Glutamatergic neuron (in vitro differentiated cells): ENCODE data around the gene GRIA3. TPM values are rescaled to one million over a fixed set of nuclear protein-coding genes. Genes with fewer than 3 reads are reported as not detected.

Experiments used
- DNase-seq: peaks from one replicate; pipeline ENCODE4 v3.0.0; 2022
- H3K27ac Mint-ChIP-seq: one replicate; pipeline ENCODE4 v1.8.0; 2020; ENCODE audit warnings: mild to moderate bottlenecking, mixed read lengths, inconsistent platforms; ENCODE audit not compliant: unreplicated experiment
- H3K27me3 Mint-ChIP-seq: one replicate; pipeline ENCODE4 v1.8.0; 2020; ENCODE audit warnings: mild to moderate bottlenecking, moderate library complexity, mixed read lengths, inconsistent platforms; ENCODE audit not compliant: unreplicated experiment
- H3K36me3 Mint-ChIP-seq: one replicate; pipeline ENCODE4 v1.8.0; 2020; ENCODE audit warnings: mild to moderate bottlenecking, mixed read lengths, inconsistent platforms; ENCODE audit not compliant: unreplicated experiment
- H3K4me1 Mint-ChIP-seq: one replicate; pipeline ENCODE4 v1.8.0; 2020; ENCODE audit warnings: mild to moderate bottlenecking, low read depth, mixed read lengths, inconsistent platforms; ENCODE audit not compliant: unreplicated experiment
- H3K4me3 Mint-ChIP-seq: one replicate; pipeline ENCODE4 v1.8.0; 2020; ENCODE audit warnings: mild to moderate bottlenecking, mixed read lengths, inconsistent platforms; ENCODE audit not compliant: unreplicated experiment
- H3K9me3 Mint-ChIP-seq: one replicate; pipeline ENCODE4 v1.8.0; 2020; ENCODE audit warnings: mild to moderate bottlenecking, moderate library complexity, mixed read lengths, inconsistent platforms; ENCODE audit not compliant: unreplicated experiment
- CTCF ChIP-seq: fragments of 200-600 bp; sonication (generic); IDR thresholded peaks from one replicate; pipeline ENCODE4 v1.5.0; 2021; ENCODE audit not compliant: partially characterized antibody, unreplicated experiment
- total RNA-seq: library from RNA; stranded (reverse); fragmentation: NEBNext Ultra II Directional; extraction: Animal tissue kit (Norgen Biotek cat#: 25700); gene quantifications from one replicate; pipeline ENCODE4 v1.2.1, GENCODE V29; 2021; ENCODE audit not compliant: unreplicated experiment

The GRIA3 gene
- total RNA-seq, 1 donor from 2014 or later: 9.7 TPM

- Mint-ChIP-seq H3K36me3 (no peaks in the 10 kb centered on the region), H3K4me3 (no peak overlapping the region), H3K9me3 (no peaks in the 10 kb centered on the region), H3K4me1 (no peaks in the 10 kb centered on the region), H3K27ac (no peak overlapping the region), H3K27me3 (peaks cover 1% of the 10 kb centered on the region)
- no peak for DNase-seq
- no peak for TF ChIP-seq CTCF
Observed at GRCh38 chrX:123217077-123217476, 33.0 kb downstream of the GRIA3 start.

- no peak for DNase-seq
- TF ChIP-seq CTCF: no peak
- peaks cover 2% of the 10 kb centered on the region for H3K27me3 Mint-ChIP-seq
- no peaks in the 10 kb centered on the region for H3K9me3 Mint-ChIP-seq
- H3K27ac Mint-ChIP-seq: no peak overlapping the region
- H3K4me3 Mint-ChIP-seq: no peak overlapping the region
- H3K4me1 Mint-ChIP-seq: no peaks in the 10 kb centered on the region
- no peaks in the 10 kb centered on the region for H3K36me3 Mint-ChIP-seq
Observed at GRCh38 chrX:123217728-123218127, 33.6 kb downstream of the GRIA3 start.

GRCh38 chrX:123219916-123220315 lies 35.8 kb downstream of the GRIA3 start:
- Mint-ChIP-seq H3K36me3 (no peaks in the 10 kb centered on the region), H3K27ac (no peak overlapping the region), H3K4me3 (no peak overlapping the region), H3K4me1 (no peaks in the 10 kb centered on the region), H3K27me3 (peaks cover 2% of the 10 kb centered on the region), H3K9me3 (no peaks in the 10 kb centered on the region)
- DNase-seq: no peak
- no peak for TF ChIP-seq CTCF

GRCh38 chrX:123222920-123223319 lies 38.8 kb downstream of the GRIA3 start:
- no peak for TF ChIP-seq CTCF
- H3K36me3 Mint-ChIP-seq: no peaks in the 10 kb centered on the region
- H3K9me3 Mint-ChIP-seq: no peaks in the 10 kb centered on the region
- DNase-seq: no peak
- H3K4me1 Mint-ChIP-seq: no peaks in the 10 kb centered on the region
- peaks cover 2% of the 10 kb centered on the region for H3K27me3 Mint-ChIP-seq
- H3K4me3 Mint-ChIP-seq: no peak overlapping the region
- no peak overlapping the region for H3K27ac Mint-ChIP-seq

- no peak for DNase-seq
- Mint-ChIP-seq H3K4me3 (no peak overlapping the region), H3K27me3 (peaks cover 2% of the 10 kb centered on the region), H3K4me1 (no peaks in the 10 kb centered on the region), H3K9me3 (no peaks in the 10 kb centered on the region), H3K36me3 (no peaks in the 10 kb centered on the region), H3K27ac (no peak overlapping the region)
- no peak for TF ChIP-seq CTCF
Observed at GRCh38 chrX:123223409-123223808, 39.3 kb downstream of the GRIA3 start.
